Uterus (tissue), 4 donors: ENCODE measurements around the gene PLXDC2. TPM values are rescaled to one million over a fixed set of nuclear protein-coding genes. Genes with fewer than 3 reads are reported as not detected.

Experiments
- DNase-seq, 2 donors: peaks; one replicate each; pipeline ENCODE4 v3.0.0-alpha.2; 2019 to 2020
- H3K27ac ChIP-seq, 2 donors: fragments of 200-600 bp; sonication (generic); 1 replicate in 1 of 2; 2 replicates in 1 of 2; pipeline ENCODE4 v1.5.1; 2016 to 2018
- H3K27me3 ChIP-seq, 2 donors: fragments of 200-600 bp; sonication (generic); one replicate each; pipeline ENCODE4 v1.5.1; 2018 to 2019; ENCODE audit warnings: control low read depth in 1 of 2
- H3K36me3 ChIP-seq, 2 donors: fragments of 200-600 bp; sonication (generic); one replicate each; pipeline ENCODE4 v1.5.1; 2019; ENCODE audit warnings: control low read depth in 1 of 2
- H3K4me1 ChIP-seq, 2 donors: fragments of 200-600 bp; sonication (generic); one replicate each; pipeline ENCODE4 v1.5.1; 2018 to 2019; ENCODE audit warnings: control low read depth in 1 of 2
- H3K4me3 ChIP-seq, 2 donors: fragments of 200-600 bp; sonication (generic); 1 replicate in 1 of 2; 2 replicates in 1 of 2; pipeline ENCODE4 v1.5.1; 2018 to 2019; ENCODE audit warnings: mild to moderate bottlenecking in 1 of 2
- H3K9me3 ChIP-seq, 2 donors: fragments of 200-600 bp; sonication (generic); one replicate each; pipeline ENCODE4 v1.5.1; 2019; ENCODE audit warnings: control low read depth in 1 of 2
- CTCF ChIP-seq, 4 experiments: fragments of 200-600 bp in 2 of 4; fragments of 450-650 bp in 2 of 4; sonication (generic) in 2 of 4; IDR thresholded peaks; one replicate each; pipeline ENCODE4 v1.5.1; 2016 to 2019; ENCODE audit warnings: antibody characterized with exemption in 4 of 4, mild to moderate bottlenecking in 2 of 4, moderate library complexity in 1 of 4
- POLR2A ChIP-seq, 2 donors: fragments of 450-650 bp; IDR thresholded peaks; one replicate each; pipeline ENCODE4 v1.6.1; 2016; ENCODE audit warnings: antibody characterized with exemption in 2 of 2, mild to moderate bottlenecking in 1 of 2, moderate library complexity in 1 of 2
- intact Hi-C: fragments of 100-400 bp; cut with DNase I; formaldehyde crosslinking; loops from one replicate; pipeline ENCODE4 v1.15.1; 2023; ENCODE audit warnings: low total_unique reads
- total RNA-seq, 4 donors: library from RNA; depleted of rRNA in 3 of 4; stranded (reverse); fragments of >200 nt in 3 of 4; gene quantifications; one replicate each; pipeline versions ENCODE4 v1.1.0 to v1.2.4, GENCODE V29; 2014 to 2023
- donor health status: DM: yes; HTN: yes; CAD: no.

The PLXDC2 gene
- total RNA-seq, 4 donors from 2014 or later = 39.4 to 59.2 (median 52.2) TPM

- TF ChIP-seq POLR2A (IDR thresholded peaks at IDR 0.05) (no peak), CTCF (IDR thresholded peaks at IDR 0.05) (no peak)
- Histone ChIP-seq H3K4me3 (no peak overlapping the region), H3K9me3 (no peaks in the 10 kb centered on the region), H3K4me1 (no peaks in the 10 kb centered on the region), H3K27me3 (no peaks in the 10 kb centered on the region), H3K36me3 (no peaks in the 10 kb centered on the region), H3K27ac (peak overlapping the region; percentile 53 to 58)
- DNase-seq = peak in 1 of 2 donors; percentile 31
- intact Hi-C loops = no loop called here
These were observed 187.9 kb downstream of the PLXDC2 start for GRCh38 chr10:20004087-20004523.

- Histone ChIP-seq H3K36me3 (no peaks in the 10 kb centered on the region), H3K9me3 (no peaks in the 10 kb centered on the region), H3K4me3 (no peak overlapping the region), H3K4me1 (no peaks in the 10 kb centered on the region), H3K27ac (peak overlapping the region in 1 of 2 donors; percentile 28), H3K27me3 (no peaks in the 10 kb centered on the region)
- intact Hi-C loops = no loop called here
- DNase-seq = no peak
- TF ChIP-seq POLR2A (IDR thresholded peaks at IDR 0.05) = no peak
- TF ChIP-seq CTCF (IDR thresholded peaks at IDR 0.05) = no peak
These were observed 189.4 kb downstream of the PLXDC2 start for GRCh38 chr10:20005638-20006037.

DNA sequence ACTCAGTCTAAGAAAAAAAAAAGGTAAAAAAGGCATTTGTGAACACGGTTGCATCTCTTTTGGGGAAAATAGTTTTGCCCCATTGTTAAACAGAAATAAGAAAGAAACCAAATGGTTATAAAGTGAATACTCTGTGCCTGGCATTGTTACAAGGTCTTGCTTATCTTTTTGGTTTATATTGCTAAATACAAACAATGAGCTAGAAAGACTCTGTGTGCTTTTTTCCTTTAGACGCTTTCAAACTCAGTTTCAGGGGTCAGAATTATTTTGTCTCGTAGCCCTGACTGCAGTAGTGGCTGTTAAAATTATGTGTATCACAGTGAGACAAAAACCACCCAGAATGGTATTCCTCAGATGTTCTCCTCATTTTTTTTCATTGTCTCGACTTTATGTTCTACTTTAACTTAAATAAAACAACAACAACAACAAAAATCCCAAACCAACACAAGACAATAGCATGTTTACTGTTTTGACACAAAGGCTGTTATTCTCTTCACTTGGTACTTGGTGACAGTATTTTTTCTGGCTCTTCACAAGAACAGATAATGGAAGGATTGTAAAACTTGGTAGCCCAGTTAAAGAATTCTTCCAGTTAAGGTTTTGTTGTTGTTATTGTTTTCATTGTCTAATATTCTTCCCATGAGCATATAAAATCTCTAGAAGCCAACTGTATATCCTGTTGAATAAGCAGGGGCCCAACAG is 190.1 kb downstream of the PLXDC2 start:
- no peaks in the 10 kb centered on the region for H3K36me3 ChIP-seq
- no peak for TF ChIP-seq POLR2A (IDR thresholded peaks at IDR 0.05)
- TF ChIP-seq CTCF (IDR thresholded peaks at IDR 0.05) = no peak
- no peak overlapping the region for H3K27ac ChIP-seq
- no peaks in the 10 kb centered on the region for H3K27me3 ChIP-seq
- no peaks in the 10 kb centered on the region for H3K4me1 ChIP-seq
- DNase-seq = no peak
- intact Hi-C loops = no loop called here
- no peaks in the 10 kb centered on the region for H3K9me3 ChIP-seq
- no peak overlapping the region for H3K4me3 ChIP-seq

DNA sequence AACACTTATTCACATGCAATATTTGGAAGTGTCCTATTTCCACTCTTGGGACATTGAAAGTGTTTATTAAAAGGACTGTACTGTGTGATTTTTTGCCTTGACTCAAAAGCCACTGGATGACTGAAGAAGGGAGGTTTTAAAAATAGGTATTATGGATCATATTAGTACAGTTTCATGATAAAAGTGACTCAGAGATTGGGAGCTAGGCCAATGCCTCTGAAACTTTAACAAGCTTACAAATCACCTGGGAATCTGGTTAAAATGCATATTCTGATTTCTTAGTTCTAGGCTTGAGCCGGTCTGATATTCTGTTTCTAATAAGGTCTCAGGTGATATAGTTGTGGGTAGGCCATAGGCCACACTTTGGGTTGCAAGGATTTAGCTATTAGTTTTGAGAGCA is 191.2 kb downstream of the PLXDC2 start:
- no peaks in the 10 kb centered on the region for H3K27me3 ChIP-seq
- H3K27ac ChIP-seq = no peak overlapping the region
- no peaks in the 10 kb centered on the region for H3K9me3 ChIP-seq
- DNase-seq = no peak
- TF ChIP-seq POLR2A (IDR thresholded peaks at IDR 0.05) (no peak), CTCF (IDR thresholded peaks at IDR 0.05) (no peak)
- intact Hi-C loops = no loop called here
- H3K4me3 ChIP-seq = no peak overlapping the region
- H3K36me3 ChIP-seq = no peaks in the 10 kb centered on the region
- no peaks in the 10 kb centered on the region for H3K4me1 ChIP-seq

DNA sequence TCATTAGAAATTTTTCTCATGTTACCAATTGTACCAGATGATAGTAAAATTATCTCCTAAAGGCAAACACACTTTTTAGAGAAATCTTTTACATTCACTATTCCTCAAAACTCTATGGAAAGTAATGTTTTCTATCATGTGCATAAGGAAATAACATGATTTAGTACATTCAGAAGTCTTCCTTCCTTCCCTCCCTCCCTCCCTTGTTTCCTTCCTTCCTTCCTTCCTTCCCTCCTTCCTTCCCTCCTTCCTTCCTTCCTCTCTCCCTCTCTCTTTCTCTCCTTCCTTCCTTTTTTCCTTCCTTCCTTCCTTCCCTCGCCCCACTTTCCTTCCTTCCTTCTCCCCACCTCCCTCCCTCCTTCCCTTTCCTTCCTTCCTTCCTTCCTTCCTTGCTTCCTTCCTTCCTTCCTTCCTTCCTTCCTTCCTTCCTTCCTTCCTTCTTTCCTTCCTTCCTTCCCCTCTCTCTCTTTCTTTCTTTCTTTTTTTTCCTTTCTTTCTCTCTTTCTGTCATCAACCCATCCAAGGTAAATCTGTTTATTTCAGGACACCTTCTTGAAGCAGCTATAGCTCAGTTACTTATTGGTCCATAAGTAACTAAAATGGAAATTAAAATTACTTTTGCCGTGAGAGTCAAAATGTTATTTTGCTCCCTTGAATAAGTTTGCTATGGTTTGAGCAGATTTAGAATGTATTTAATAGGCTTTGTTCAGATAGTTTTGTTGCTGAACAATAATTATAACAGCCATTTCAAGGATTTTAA is 197.9 kb downstream of the PLXDC2 start:
- DNase-seq = no peak
- intact Hi-C loops = no loop called here
- no peak overlapping the region for H3K4me3 ChIP-seq
- no peak overlapping the region for H3K27ac ChIP-seq
- no peaks in the 10 kb centered on the region for H3K4me1 ChIP-seq
- TF ChIP-seq CTCF (IDR thresholded peaks at IDR 0.05) = no peak
- no peak for TF ChIP-seq POLR2A (IDR thresholded peaks at IDR 0.05)
- no peaks in the 10 kb centered on the region for H3K27me3 ChIP-seq
- H3K36me3 ChIP-seq = no peaks in the 10 kb centered on the region
- H3K9me3 ChIP-seq = no peaks in the 10 kb centered on the region
